ENCODE results near the gene IFT122. TPM values are rescaled to one million over a fixed set of nuclear protein-coding genes. Genes with fewer than 3 reads are reported as not detected.
"Not testable (repeated sequence)": the region's sequence is repeated elsewhere in the genome, so short reads cannot be mapped to it uniquely, and the experiment has no call there.

IFT122 gene
- total RNA-seq, 1 donor from 2014 or later = 13.7 TPM

- intact Hi-C loops (cut with micrococcal nuclease); DNase-seq; H3K27me3 Mint-ChIP-seq; H3K4me3 Mint-ChIP-seq; H3K4me1 Mint-ChIP-seq; H3K9me3 Mint-ChIP-seq; H3K27ac Mint-ChIP-seq: not testable (repeated sequence)
- peaks cover 11% of the 10 kb centered on the region for H3K36me3 Mint-ChIP-seq (ENCODE audit: low read depth)
These were observed 41.3 kb downstream of the IFT122 start for GRCh38 chr3:129481225-129481765.

GRCh38 chr3:129481766-129482332, 41.8 kb downstream of the IFT122 start:
- Mint-ChIP-seq H3K4me1 (peaks cover 7% of the 10 kb centered on the region), H3K27ac (peak overlapping the region; percentile 68)
- intact Hi-C loops (cut with micrococcal nuclease) = no loop called here

GRCh38 chr3:129482721-129483120, 42.7 kb downstream of the IFT122 start:
- no peak overlapping the region for H3K4me3 Mint-ChIP-seq
- no peak overlapping the region for H3K27ac Mint-ChIP-seq
- no peak for DNase-seq
- intact Hi-C loops (cut with micrococcal nuclease) = no loop called here
- H3K9me3 Mint-ChIP-seq = no peaks in the 10 kb centered on the region
- peaks cover 8% of the 10 kb centered on the region for H3K36me3 Mint-ChIP-seq (ENCODE audit: low read depth)
- peaks cover 7% of the 10 kb centered on the region for H3K4me1 Mint-ChIP-seq
- no peaks in the 10 kb centered on the region for H3K27me3 Mint-ChIP-seq

More at GRCh38 chr3:129481766-129482332, 41.8 kb downstream of the IFT122 start:
- no peaks in the 10 kb centered on the region for H3K27me3 Mint-ChIP-seq
- DNase-seq = peak; percentile 77
- H3K36me3 Mint-ChIP-seq (ENCODE audit: low read depth) = peaks cover 8% of the 10 kb centered on the region
- H3K4me3 Mint-ChIP-seq = no peak overlapping the region
- H3K9me3 Mint-ChIP-seq = no peaks in the 10 kb centered on the region

GRCh38 chr3:129483870-129484269, 43.8 kb downstream of the IFT122 start:
- Mint-ChIP-seq H3K27me3 (no peaks in the 10 kb centered on the region), H3K4me1 (peaks cover 7% of the 10 kb centered on the region), H3K27ac (no peak overlapping the region), H3K9me3 (no peaks in the 10 kb centered on the region), H3K36me3 (ENCODE audit: low read depth) (peaks cover 8% of the 10 kb centered on the region), H3K4me3 (no peak overlapping the region)
- intact Hi-C loops (cut with micrococcal nuclease) = no loop called here
- no peak for DNase-seq

GRCh38 chr3:129485146-129485545, 45.1 kb downstream of the IFT122 start:
- H3K36me3 Mint-ChIP-seq (ENCODE audit: low read depth); DNase-seq; H3K4me1 Mint-ChIP-seq; H3K4me3 Mint-ChIP-seq; H3K27me3 Mint-ChIP-seq; H3K27ac Mint-ChIP-seq; intact Hi-C loops (cut with micrococcal nuclease); H3K9me3 Mint-ChIP-seq: not testable (repeated sequence)

- no peak overlapping the region for H3K4me3 Mint-ChIP-seq
- H3K36me3 Mint-ChIP-seq (ENCODE audit: low read depth) = peaks cover 7% of the 10 kb centered on the region
- no peak for DNase-seq
- H3K27me3 Mint-ChIP-seq = no peaks in the 10 kb centered on the region
- peaks cover 9% of the 10 kb centered on the region for H3K4me1 Mint-ChIP-seq
- no peak overlapping the region for H3K27ac Mint-ChIP-seq
- no peaks in the 10 kb centered on the region for H3K9me3 Mint-ChIP-seq
- intact Hi-C loops (cut with micrococcal nuclease) = no loop called here
These were observed 46.0 kb downstream of the IFT122 start for GRCh38 chr3:129485721-129486663.

GRCh38 chr3:129486664-129487035, 46.6 kb downstream of the IFT122 start:
- no peak overlapping the region for H3K27ac Mint-ChIP-seq
- no peaks in the 10 kb centered on the region for H3K27me3 Mint-ChIP-seq
- H3K36me3 Mint-ChIP-seq (ENCODE audit: low read depth) = peaks cover 7% of the 10 kb centered on the region
- H3K4me1 Mint-ChIP-seq = peaks cover 9% of the 10 kb centered on the region
- DNase-seq = no peak
- intact Hi-C loops (cut with micrococcal nuclease) = no loop called here
- no peaks in the 10 kb centered on the region for H3K9me3 Mint-ChIP-seq
- H3K4me3 Mint-ChIP-seq = no peak overlapping the region

- no peak overlapping the region for H3K4me3 Mint-ChIP-seq
- intact Hi-C loops (cut with micrococcal nuclease) = no loop called here
- H3K4me1 Mint-ChIP-seq = peaks cover 4% of the 10 kb centered on the region
- H3K27me3 Mint-ChIP-seq = no peaks in the 10 kb centered on the region
- no peaks in the 10 kb centered on the region for H3K9me3 Mint-ChIP-seq
- no peak overlapping the region for H3K27ac Mint-ChIP-seq
- peaks cover 3% of the 10 kb centered on the region for H3K36me3 Mint-ChIP-seq (ENCODE audit: low read depth)
- DNase-seq = no peak
These were observed 47.3 kb downstream of the IFT122 start for GRCh38 chr3:129487183-129487867.

- H3K27ac Mint-ChIP-seq; DNase-seq; intact Hi-C loops (cut with micrococcal nuclease): not testable (repeated sequence)
These were observed 47.9 kb downstream of the IFT122 start for GRCh38 chr3:129487868-129488335.

GRCh38 chr3:129489258-129489657, 49.2 kb downstream of the IFT122 start:
- H3K4me1 Mint-ChIP-seq; H3K27me3 Mint-ChIP-seq; H3K4me3 Mint-ChIP-seq; H3K27ac Mint-ChIP-seq; H3K9me3 Mint-ChIP-seq; intact Hi-C loops (cut with micrococcal nuclease); DNase-seq; H3K36me3 Mint-ChIP-seq (ENCODE audit: low read depth): not testable (repeated sequence)

More at GRCh38 chr3:129487868-129488335, 47.9 kb downstream of the IFT122 start:
- H3K9me3 Mint-ChIP-seq; H3K27me3 Mint-ChIP-seq; H3K4me3 Mint-ChIP-seq; H3K36me3 Mint-ChIP-seq (ENCODE audit: low read depth); H3K4me1 Mint-ChIP-seq: not testable (repeated sequence)

- H3K27me3 Mint-ChIP-seq = no peaks in the 10 kb centered on the region
- H3K4me3 Mint-ChIP-seq = no peak overlapping the region
- no peaks in the 10 kb centered on the region for H3K9me3 Mint-ChIP-seq
- H3K4me1 Mint-ChIP-seq = peaks cover 2% of the 10 kb centered on the region
- intact Hi-C loops (cut with micrococcal nuclease) = loop anchor here (1.0 to 10.0 kb wide), 4 partner anchors 115 to 507 kb away; partner anchors contain the start of gene PLXND1
- no peak overlapping the region for H3K27ac Mint-ChIP-seq
- no peaks in the 10 kb centered on the region for H3K36me3 Mint-ChIP-seq (ENCODE audit: low read depth)
- peak; percentile 85 for DNase-seq
These were observed 50.2 kb downstream of the IFT122 start for GRCh38 chr3:129490273-129490675.

GRCh38 chr3:129491077-129491476, 51.1 kb downstream of the IFT122 start:
- H3K9me3 Mint-ChIP-seq, H3K4me1 Mint-ChIP-seq: not testable (repeated sequence)
- intact Hi-C loops (cut with micrococcal nuclease) = loop anchor here (5.0 to 10.0 kb wide), 2 partner anchors 114 to 506 kb away; partner anchors contain the start of gene PLXND1

GRCh38 chr3:129491794-129492193, 51.8 kb downstream of the IFT122 start:
- no peak for DNase-seq
- no peak overlapping the region for H3K27ac Mint-ChIP-seq
- no peak overlapping the region for H3K4me3 Mint-ChIP-seq
- H3K27me3 Mint-ChIP-seq = no peaks in the 10 kb centered on the region
- no peaks in the 10 kb centered on the region for H3K9me3 Mint-ChIP-seq
- H3K4me1 Mint-ChIP-seq = peaks cover 2% of the 10 kb centered on the region
- H3K36me3 Mint-ChIP-seq (ENCODE audit: low read depth) = no peaks in the 10 kb centered on the region
- intact Hi-C loops (cut with micrococcal nuclease) = loop anchor here (5.0 to 10.0 kb wide), 2 partner anchors 113 to 506 kb away; partner anchors contain the start of gene PLXND1

More at GRCh38 chr3:129491077-129491476, 51.1 kb downstream of the IFT122 start:
- H3K27ac Mint-ChIP-seq; H3K36me3 Mint-ChIP-seq (ENCODE audit: low read depth); H3K27me3 Mint-ChIP-seq; H3K4me3 Mint-ChIP-seq; DNase-seq: not testable (repeated sequence)
